ENCODE results near the gene ADCY6. TPM values are rescaled to one million over a fixed set of nuclear protein-coding genes. Genes with fewer than 3 reads are reported as not detected.

The ADCY6 gene
- total and polyA plus RNA-seq, 2 donors (not counting 1 experiment from before 2014, with no cell fraction given) = 0.03 TPM; not detected in 1

DNA sequence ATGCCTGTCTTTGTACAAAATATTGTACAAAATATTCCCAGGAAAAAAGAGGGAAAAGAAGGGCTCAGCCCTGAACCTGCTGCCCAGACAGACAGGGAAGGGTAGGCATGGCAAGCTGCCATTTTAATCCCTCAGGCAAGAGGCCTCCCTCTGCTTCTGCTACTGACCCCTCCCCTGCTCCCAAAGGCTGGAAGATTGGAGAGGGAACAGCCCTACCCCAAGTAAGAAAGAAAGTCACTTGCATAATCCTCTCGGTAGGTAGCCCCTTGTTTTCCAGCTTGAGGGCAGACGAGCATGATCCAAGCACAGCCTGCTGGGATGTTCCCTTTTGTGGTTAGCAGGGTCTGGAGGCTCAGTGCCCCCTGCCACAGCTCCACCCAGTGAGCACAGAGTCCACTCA, 20.7 kb downstream of the ADCY6 start:
- intact Hi-C loops (cut with micrococcal nuclease) = no loop called here
- Histone ChIP-seq H3K27ac (ENCODE audit: low read length in 2 of 2) (no peak overlapping the region), H4K20me1 (ENCODE audit: control insufficient read depth, insufficient read depth, low read length, poor library complexity, severe bottlenecking) (no peaks in the 10 kb centered on the region), H3K9ac (ENCODE audit: low read length) (no peak overlapping the region), H3K9me3 (ENCODE audit: control extremely low read depth in 1 of 3, control insufficient read depth in 2 of 3, insufficient read depth in 1 of 3, low read length in 2 of 3) (no peaks in the 10 kb centered on the region), H3K79me2 (ENCODE audit: control insufficient read depth, insufficient read depth, low read length) (no peaks in the 10 kb centered on the region), H3K4me1 (ENCODE audit: control insufficient read depth in 2 of 2, insufficient read depth in 2 of 2, low read length in 2 of 2) (peaks cover 0 to 10% of the 10 kb centered on the region in 2 donors), H3K4me2 (replicated peaks; ENCODE audit: low read depth, low read length, poor library complexity, severe bottlenecking) (no peak overlapping the region), H2AFZ (ENCODE audit: insufficient read depth, low read depth, low read length, poor library complexity, severe bottlenecking) (no peak overlapping the region), H3K4me3 (ENCODE audit: control extremely low read depth in 1 of 5, extremely low read depth in 1 of 5, insufficient read depth in 1 of 5, low read depth in 2 of 5, low read length in 4 of 5) (no peak overlapping the region), H3K36me3 (replicated peaks in 1 of 2; ENCODE audit: control extremely low read depth in 1 of 2, control insufficient read depth in 1 of 2, extremely low read depth in 1 of 2, insufficient read depth in 2 of 2, low read length in 1 of 2) (no peaks in the 10 kb centered on the region), H3K27me3 (replicated peaks in 1 of 4; ENCODE audit: control extremely low read depth in 1 of 4, control insufficient read depth in 3 of 4, insufficient read depth in 4 of 4, low read length in 3 of 4) (peaks cover 0 to 4% (median 0%) of the 10 kb centered on the region in 4 experiments)
- H3K9me3 Mint-ChIP-seq (ENCODE audit: insufficient read depth) = no peaks in the 10 kb centered on the region
- ChIA-PET CTCF (interaction anchor here (0.7 to 1.3 kb wide), 2 partner anchors 13 to 28 kb away, joined by 3 read pairs; no protein-coding TSS in a partner anchor), POLR2A (no interaction called here)
- no peak overlapping the region for H3K27ac Mint-ChIP-seq
- no peak overlapping the region for H3K4me3 Mint-ChIP-seq
- ATAC-seq (ENCODE audit: low read depth) = no peak
- TF ChIP-seq EZH2 (IDR thresholded peaks at IDR 0.05; ENCODE audit: borderline replicate concordance, insufficient read depth, low read depth, low read length, poor library complexity, severe bottlenecking) = no peak
- TF ChIP-seq, protein P1, sequence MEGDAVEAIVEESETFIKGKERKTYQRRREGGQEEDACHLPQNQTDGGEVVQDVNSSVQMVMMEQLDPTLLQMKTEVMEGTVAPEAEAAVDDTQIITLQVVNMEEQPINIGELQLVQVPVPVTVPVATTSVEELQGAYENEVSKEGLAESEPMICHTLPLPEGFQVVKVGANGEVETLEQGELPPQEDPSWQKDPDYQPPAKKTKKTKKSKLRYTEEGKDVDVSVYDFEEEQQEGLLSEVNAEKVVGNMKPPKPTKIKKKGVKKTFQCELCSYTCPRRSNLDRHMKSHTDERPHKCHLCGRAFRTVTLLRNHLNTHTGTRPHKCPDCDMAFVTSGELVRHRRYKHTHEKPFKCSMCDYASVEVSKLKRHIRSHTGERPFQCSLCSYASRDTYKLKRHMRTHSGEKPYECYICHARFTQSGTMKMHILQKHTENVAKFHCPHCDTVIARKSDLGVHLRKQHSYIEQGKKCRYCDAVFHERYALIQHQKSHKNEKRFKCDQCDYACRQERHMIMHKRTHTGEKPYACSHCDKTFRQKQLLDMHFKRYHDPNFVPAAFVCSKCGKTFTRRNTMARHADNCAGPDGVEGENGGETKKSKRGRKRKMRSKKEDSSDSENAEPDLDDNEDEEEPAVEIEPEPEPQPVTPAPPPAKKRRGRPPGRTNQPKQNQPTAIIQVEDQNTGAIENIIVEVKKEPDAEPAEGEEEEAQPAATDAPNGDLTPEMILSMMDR (IDR thresholded peaks at IDR 0.05) = no peak
- H3K4me1 Mint-ChIP-seq = peaks cover 15% of the 10 kb centered on the region
- no peaks in the 10 kb centered on the region for H3K27me3 Mint-ChIP-seq
- DNase-seq = no peak
- WGBS (ENCODE audit: insufficient coverage) = 100% methylated on average over 1 of the region's 2 CpGs

GRCh38 chr12:48767521-48767920, 21.4 kb downstream of the ADCY6 start:
- TF ChIP-seq, protein P1 (IDR thresholded peaks at IDR 0.05) = no peak
- TF ChIP-seq EZH2 (IDR thresholded peaks at IDR 0.05; ENCODE audit: borderline replicate concordance, insufficient read depth, low read depth, low read length, poor library complexity, severe bottlenecking) = no peak
- no peak overlapping the region for H3K4me2 ChIP-seq (replicated peaks; ENCODE audit: low read depth, low read length, poor library complexity, severe bottlenecking)
- WGBS (ENCODE audit: insufficient coverage) = 89% methylated on average over 6 of the region's 6 CpGs
- no peak overlapping the region for H2AFZ ChIP-seq (ENCODE audit: insufficient read depth, low read depth, low read length, poor library complexity, severe bottlenecking)
- peaks cover 15% of the 10 kb centered on the region for H3K4me1 Mint-ChIP-seq
- ChIA-PET CTCF (interaction anchor here (0.7 to 1.3 kb wide), 2 partner anchors 12 to 28 kb away, joined by 3 read pairs; no protein-coding TSS in a partner anchor), POLR2A (no interaction called here)
- H3K27ac Mint-ChIP-seq = no peak overlapping the region
- no peaks in the 10 kb centered on the region for H3K9me3 Mint-ChIP-seq (ENCODE audit: insufficient read depth)
- peaks cover 0 to 10% of the 10 kb centered on the region in 2 donors for H3K4me1 ChIP-seq (ENCODE audit: control insufficient read depth in 2 of 2, insufficient read depth in 2 of 2, low read length in 2 of 2)
- H3K27ac ChIP-seq (ENCODE audit: low read length in 2 of 2) = no peak overlapping the region
- H3K9ac ChIP-seq (ENCODE audit: low read length) = no peak overlapping the region
- no peak overlapping the region for H3K4me3 ChIP-seq (ENCODE audit: control extremely low read depth in 1 of 5, extremely low read depth in 1 of 5, insufficient read depth in 1 of 5, low read depth in 2 of 5, low read length in 4 of 5)
- H3K27me3 ChIP-seq (replicated peaks in 1 of 4; ENCODE audit: control extremely low read depth in 1 of 4, control insufficient read depth in 3 of 4, insufficient read depth in 4 of 4, low read length in 3 of 4) = peaks cover 0 to 4% (median 0%) of the 10 kb centered on the region in 4 experiments
- H3K79me2 ChIP-seq (ENCODE audit: control insufficient read depth, insufficient read depth, low read length) = no peaks in the 10 kb centered on the region
- no peaks in the 10 kb centered on the region for H4K20me1 ChIP-seq (ENCODE audit: control insufficient read depth, insufficient read depth, low read length, poor library complexity, severe bottlenecking)
- ATAC-seq (ENCODE audit: low read depth) (no peak), DNase-seq (no peak)
- intact Hi-C loops (cut with micrococcal nuclease) = no loop called here
- no peak overlapping the region for H3K4me3 Mint-ChIP-seq
- no peaks in the 10 kb centered on the region for H3K9me3 ChIP-seq (ENCODE audit: control extremely low read depth in 1 of 3, control insufficient read depth in 2 of 3, insufficient read depth in 1 of 3, low read length in 2 of 3)
- H3K36me3 ChIP-seq (replicated peaks in 1 of 2; ENCODE audit: control extremely low read depth in 1 of 2, control insufficient read depth in 1 of 2, extremely low read depth in 1 of 2, insufficient read depth in 2 of 2, low read length in 1 of 2) = no peaks in the 10 kb centered on the region
- no peaks in the 10 kb centered on the region for H3K27me3 Mint-ChIP-seq
